Panc1 (cell line): ENCODE data around the gene MEX3A. TPM values are rescaled to one million over a fixed set of nuclear protein-coding genes. Genes with fewer than 3 reads are reported as not detected.

Experiments used
- ATAC-seq: fragments of 200-7000 bp; cut with Tn5 transposase; 2 replicates; pipeline ENCODE4 v1.9.1; 2020; ENCODE audit warnings: mild to moderate bottlenecking, moderate library complexity
- BruUV-seq: library from RNA; stranded (reverse); fragments of 400-500 nt; replicated peaks from 2 replicates; lab custom pipeline; 2021; lab: Mats Ljungman, UMichigan
- CTCF ChIA-PET: fragments of 300-600 bp; sonication (Branson Sonifier 250); formaldehyde crosslinking; loops from one replicate; lab custom pipeline; 2022; ENCODE audit warnings: antibody characterized with exemption; lab: Charles Lee
- POLR2A ChIA-PET: fragments of 300-600 bp; sonication (Branson Sonifier 250); formaldehyde crosslinking; loops from one replicate; lab custom pipeline; 2022; ENCODE audit warnings: antibody characterized with exemption; lab: Charles Lee
- DNase-seq: peaks from one replicate; pipeline ENCODE4 v3.0.0-alpha.2; 2010; ENCODE audit warnings: low read depth, low spot score
- H3K27ac ChIP-seq: 2 replicates; pipeline ENCODE4 v1.5.1; 2011; ENCODE audit warnings: mild to moderate bottlenecking, low read length, inconsistent platforms
- H3K27me3 ChIP-seq: fragments of 200-500 bp; sonication (Bioruptor generic); 2 replicates; pipeline ENCODE4 v1.6.0; 2014; ENCODE audit warnings: low read length, inconsistent platforms; ENCODE audit not compliant: control insufficient read depth, insufficient read depth
- H3K36me3 ChIP-seq: fragments of 200-500 bp; sonication (Bioruptor generic); 2 replicates; pipeline ENCODE4 v1.5.1; 2014; ENCODE audit warnings: inconsistent platforms, mild to moderate bottlenecking, low read length, moderate library complexity; ENCODE audit not compliant: control insufficient read depth, insufficient read depth
- H3K4me1 ChIP-seq: 2 replicates; pipeline ENCODE4 v1.5.1; 2011; ENCODE audit warnings: inconsistent platforms, mild to moderate bottlenecking, low read length, moderate library complexity; ENCODE audit not compliant: control insufficient read depth, insufficient read depth
- H3K4me3 ChIP-seq, 2 experiments: 2 replicates each; pipeline ENCODE4 v1.5.1; 2011 to 2012; ENCODE audit warnings: low read depth in 2 of 2, low read length in 2 of 2, mild to moderate bottlenecking in 2 of 2, inconsistent platforms in 1 of 2, moderate library complexity in 1 of 2
- H3K9me3 ChIP-seq: fragments of 200-500 bp; sonication (Bioruptor generic); 2 replicates; pipeline ENCODE4 v1.5.1; 2014; ENCODE audit warnings: low read depth, mild to moderate bottlenecking, inconsistent platforms, low read length, moderate library complexity; ENCODE audit not compliant: control insufficient read depth, insufficient read depth
- CTCF ChIP-seq: fragments of 450-650 bp; IDR thresholded peaks from 2 replicates; pipeline ENCODE4 v1.5.1; 2017; ENCODE audit warnings: mild to moderate bottlenecking
- POLR2AphosphoS5 ChIP-seq: IDR thresholded peaks from 2 replicates; pipeline ENCODE4 v1.6.1; 2012; ENCODE audit warnings: mild to moderate bottlenecking, low read depth, low read length, moderate library complexity
- REST ChIP-seq, 2 experiments: IDR thresholded peaks; 2 replicates each; pipeline ENCODE4 v1.6.1; 2011 to 2012; ENCODE audit warnings: low read depth in 2 of 2, control low read depth in 1 of 2, low read length in 1 of 2, mild to moderate bottlenecking in 1 of 2, moderate library complexity in 1 of 2; ENCODE audit not compliant: insufficient read depth in 1 of 2
- SIN3A ChIP-seq: IDR thresholded peaks from 2 replicates; pipeline ENCODE4 v1.6.1; 2012; ENCODE audit warnings: low read depth, mild to moderate bottlenecking, low read length, moderate library complexity, borderline replicate concordance; ENCODE audit not compliant: insufficient read depth
- TCF7L2 ChIP-seq: IDR thresholded peaks from 2 replicates; pipeline ENCODE4 v1.6.1; 2011; ENCODE audit warnings: mild to moderate bottlenecking, low read depth, low read length, inconsistent platforms
- in situ Hi-C: cut with HindIII; loops from 2 replicates; pipeline ENCODE4 v1.10.0; 2016; ENCODE audit warnings: low sequenced_read_pairs, low pct_unique_long_range_greater_than_20kb
- intact Hi-C: fragments of 100-400 bp; cut with micrococcal nuclease; formaldehyde crosslinking; loops from one replicate; pipeline ENCODE4 v1.10.0; 2022; ENCODE audit not compliant: unreplicated experiment
- total RNA-seq: library from RNA; stranded (reverse); gene quantifications from one replicate; pipeline ENCODE4 v1.2.1, GENCODE V29; 2021; ENCODE audit not compliant: unreplicated experiment

MEX3A gene
- total RNA-seq, 1 experiment from 2014 or later, result 15.8 TPM

GRCh38 chr1:156104861-156105832 is 22.9 kb upstream of the MEX3A start:
- CTCF ChIA-PET, result interaction anchor here (0.7 kb wide), 1 partner anchor 8 kb away, joined by 3 read pairs; no protein-coding TSS in a partner anchor

GRCh38 chr1:156104065-156104810 is 22.0 kb upstream of the MEX3A start:
- ChIA-PET POLR2A (interaction anchor here (0.8 to 1.0 kb wide), 2 partner anchors 19 to 25 kb away, joined by 3 read pairs; no protein-coding TSS in a partner anchor), CTCF (interaction anchor here (0.5 to 0.8 kb wide), 2 partner anchors 10 to 109 kb away, joined by 4 to 5 read pairs; partner anchors contain the start of gene PMF1)
- in situ Hi-C loops (no loop called here), intact Hi-C loops (no loop called here)
- H3K4me3 ChIP-seq, result no peak overlapping the region
- DNase-seq, result no peak
- TF ChIP-seq CTCF (no peak), TCF7L2 (no peak), POLR2AphosphoS5 (0 out of 2 replicates have a peak, but pooled peaks have one; percentile 30)
- H3K36me3 ChIP-seq, result no peaks in the 10 kb centered on the region
- H3K9me3 ChIP-seq, result no peaks in the 10 kb centered on the region
- peak; percentile 62 for ATAC-seq
- H3K27me3 ChIP-seq, result no peaks in the 10 kb centered on the region
- H3K27ac ChIP-seq, result peak overlapping the region; percentile 95
- H3K4me1 ChIP-seq, result peaks cover 49% of the 10 kb centered on the region
- no TSS peak for BruUV-seq

More at GRCh38 chr1:156104861-156105832, 22.9 kb upstream of the MEX3A start:
- ATAC-seq (peak; percentile 31), DNase-seq (no peak)
- in situ Hi-C loops, result no loop called here
- Histone ChIP-seq H3K4me3 (peak overlapping the region in 1 of 2 experiments; percentile 45; a peak in 3 of 4 replicates), H3K27ac (peak overlapping the region; percentile 95), H3K36me3 (no peaks in the 10 kb centered on the region), H3K4me1 (peaks cover 52% of the 10 kb centered on the region), H3K9me3 (no peaks in the 10 kb centered on the region), H3K27me3 (no peaks in the 10 kb centered on the region)
- intact Hi-C loops, result no loop called here
- no TSS peak for BruUV-seq
- POLR2A ChIA-PET, result interaction anchor here (0.6 to 1.9 kb wide), 3 partner anchors 10 to 187 kb away, joined by 3 to 13 read pairs (median 12); partner anchors contain the start of gene LMNA
- TF ChIP-seq SIN3A (no peak), REST (IDR thresholded peaks at IDR 0.05; ENCODE audit: insufficient read depth in 1 of 2, low read depth in 2 of 2, low read length in 1 of 2) (no peak)
